Hepatocyte (in vitro differentiated cells): ENCODE data around the gene GABBR2.

Source experiments
- CTCF ChIP-seq: fragments of 200-600 bp; sonication (generic); IDR thresholded peaks from 2 replicates; pipeline ENCODE4 v1.5.1; 2016; ENCODE audit warnings: antibody characterized with exemption, mild to moderate bottlenecking; ENCODE audit not compliant: poor library complexity
- EZH2 ChIP-seq: fragments of 200-600 bp; sonication (generic); IDR thresholded peaks from 2 replicates; pipeline ENCODE4 v1.6.1; 2016; ENCODE audit warnings: antibody characterized with exemption, mild to moderate bottlenecking, borderline replicate concordance
- EZH2phosphoT487 ChIP-seq: fragments of 200-600 bp; sonication (generic); IDR thresholded peaks from one replicate; pipeline ENCODE4 v1.6.1; 2018; ENCODE audit warnings: antibody characterized with exemption, mild to moderate bottlenecking, low read depth, moderate library complexity; ENCODE audit not compliant: unreplicated experiment, severe bottlenecking

GRCh38 chr9:98399950-98400683 lies 308.6 kb downstream of the GABBR2 start:
- TF ChIP-seq CTCF (no peak), EZH2 (no peak), EZH2phosphoT487 (no peak)
